Karpas-422 (cell line): ENCODE measurements around the gene PRR20D. TPM values are rescaled to one million over a fixed set of nuclear protein-coding genes. Genes with fewer than 3 reads are reported as not detected.
"Not testable (repeated sequence)": the region's sequence is repeated elsewhere in the genome, so short reads cannot be mapped to it uniquely, and the experiment has no call there.

Experiments
- DNase-seq: peaks from one replicate; pipeline ENCODE4 v3.0.0-alpha.2; 2015
- H2AFZ ChIP-seq: fragments of 200-600 bp; sonication (generic); 2 replicates; pipeline ENCODE4 v1.6.1; 2014; ENCODE audit warnings: antibody characterized with exemption, low read length, mixed read lengths
- H3K27ac ChIP-seq: fragments of 200-600 bp; sonication (generic); 2 replicates; pipeline ENCODE4 v1.5.1; 2014; ENCODE audit warnings: mild to moderate bottlenecking, low read length, moderate library complexity
- H3K27me3 ChIP-seq: fragments of 200-600 bp; sonication (generic); 2 replicates; pipeline ENCODE4 v1.6.1; 2014; ENCODE audit warnings: low read length, mixed read lengths
- H3K36me3 ChIP-seq: fragments of 200-600 bp; sonication (generic); 2 replicates; pipeline ENCODE4 v1.6.1; 2014; ENCODE audit warnings: low read length, mixed read lengths; ENCODE audit not compliant: insufficient read depth
- H3K4me1 ChIP-seq: fragments of 200-600 bp; sonication (generic); 2 replicates; pipeline ENCODE4 v1.6.1; 2014; ENCODE audit warnings: mild to moderate bottlenecking, low read length, mixed read lengths
- H3K4me2 ChIP-seq: fragments of 200-600 bp; sonication (generic); 2 replicates; pipeline ENCODE4 v1.6.1; 2014; ENCODE audit warnings: low read length, low read depth, mild to moderate bottlenecking; ENCODE audit not compliant: poor library complexity, severe bottlenecking
- H3K4me3 ChIP-seq: fragments of 200-600 bp; sonication (generic); 2 replicates; pipeline ENCODE4 v1.5.1; 2014; ENCODE audit warnings: mild to moderate bottlenecking, antibody characterized with exemption, low read length, mixed read lengths
- H3K79me2 ChIP-seq: fragments of 200-600 bp; sonication (generic); 2 replicates; pipeline ENCODE4 v1.6.1; 2014; ENCODE audit warnings: mild to moderate bottlenecking, low read length, mixed read lengths
- H3K9ac ChIP-seq: fragments of 200-600 bp; sonication (generic); 2 replicates; pipeline ENCODE4 v1.6.0; 2014; ENCODE audit warnings: low read length
- H3K9me2 ChIP-seq: fragments of 200-600 bp; sonication (generic), shearing (Covaris generic); replicated peaks from 2 replicates; pipeline ENCODE4 v1.6.0; 2014; ENCODE audit warnings: mild to moderate bottlenecking, low read length, moderate library complexity; ENCODE audit not compliant: insufficient read depth
- H3K9me3 ChIP-seq: fragments of 300-700, 200-600 bp; sonication (generic); 2 replicates; pipeline ENCODE4 v1.6.1; 2014; ENCODE audit warnings: low read length, mixed read lengths
- H4K20me1 ChIP-seq: fragments of 200-600 bp; sonication (generic); 2 replicates; pipeline ENCODE4 v1.6.1; 2014; ENCODE audit warnings: mild to moderate bottlenecking, antibody characterized with exemption, low read length, low read depth; ENCODE audit not compliant: insufficient read depth
- total RNA-seq: library from RNA; depleted of rRNA; stranded (reverse); fragments of >200 nt; shearing (Covaris generic); gene quantifications from 2 replicates; pipeline ENCODE4 v1.2.3, GENCODE V29; 2014; ENCODE audit warnings: low replicate concordance; rRNA removed

PRR20D gene
- total RNA-seq = not detected in 2 replicates

- H3K79me2 ChIP-seq, H3K36me3 ChIP-seq, H3K27me3 ChIP-seq, H3K4me1 ChIP-seq, H3K9me2 ChIP-seq, H4K20me1 ChIP-seq, H3K27ac ChIP-seq, DNase-seq, H3K4me2 ChIP-seq, H2AFZ ChIP-seq, H3K9me3 ChIP-seq, H3K9ac ChIP-seq, H3K4me3 ChIP-seq: not testable (repeated sequence)
Observed at GRCh38 chr13:57160332-57160731, at the start of gene PRR20D. Gene PRR20D, plus strand, starts transcription at chr13:57160632. Its CDS starts 387 bp downstream, at chr13:57161019.

DNA sequence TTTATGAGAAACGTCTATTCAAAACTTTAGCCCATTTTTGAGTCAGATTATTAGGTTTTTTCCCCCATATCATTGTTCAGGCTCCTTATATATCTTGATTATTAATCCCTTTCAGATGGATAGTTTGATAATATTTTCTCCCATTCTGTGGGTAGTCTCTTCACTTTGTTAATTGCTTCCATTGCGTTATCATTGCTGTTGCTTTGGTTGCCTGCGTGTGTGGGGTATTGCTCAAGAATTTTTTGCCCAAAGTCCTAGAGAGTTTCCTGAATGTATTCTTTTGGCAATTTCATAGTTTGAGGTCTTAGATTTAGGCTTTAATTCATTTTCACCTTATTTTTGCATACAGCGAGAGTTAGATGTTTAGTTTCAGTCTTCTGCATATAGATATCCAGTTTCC, 45.5 kb upstream of the PRR20D start:
- Histone ChIP-seq H3K9ac (no peak overlapping the region), H3K27me3 (no peaks in the 10 kb centered on the region), H2AFZ (no peak overlapping the region), H3K9me3 (peaks cover 49% of the 10 kb centered on the region), H3K4me1 (no peaks in the 10 kb centered on the region), H4K20me1 (no peaks in the 10 kb centered on the region), H3K36me3 (no peaks in the 10 kb centered on the region), H3K27ac (no peak overlapping the region), H3K79me2 (no peaks in the 10 kb centered on the region), H3K4me2 (no peak overlapping the region), H3K4me3 (no peak overlapping the region), H3K9me2 (no peaks in the 10 kb centered on the region)
- no peak for DNase-seq

GRCh38 chr13:57123681-57124080, 36.8 kb upstream of the PRR20D start:
- H3K4me2 ChIP-seq = no peak overlapping the region
- no peaks in the 10 kb centered on the region for H3K9me2 ChIP-seq
- no peaks in the 10 kb centered on the region for H3K4me1 ChIP-seq
- no peak overlapping the region for H3K9ac ChIP-seq
- H3K79me2 ChIP-seq = no peaks in the 10 kb centered on the region
- H2AFZ ChIP-seq = no peak overlapping the region
- H3K27ac ChIP-seq = no peak overlapping the region
- H4K20me1 ChIP-seq = no peaks in the 10 kb centered on the region
- no peak overlapping the region for H3K4me3 ChIP-seq
- H3K9me3 ChIP-seq = peaks cover 27% of the 10 kb centered on the region
- H3K36me3 ChIP-seq = no peaks in the 10 kb centered on the region
- no peak for DNase-seq
- no peaks in the 10 kb centered on the region for H3K27me3 ChIP-seq

DNA sequence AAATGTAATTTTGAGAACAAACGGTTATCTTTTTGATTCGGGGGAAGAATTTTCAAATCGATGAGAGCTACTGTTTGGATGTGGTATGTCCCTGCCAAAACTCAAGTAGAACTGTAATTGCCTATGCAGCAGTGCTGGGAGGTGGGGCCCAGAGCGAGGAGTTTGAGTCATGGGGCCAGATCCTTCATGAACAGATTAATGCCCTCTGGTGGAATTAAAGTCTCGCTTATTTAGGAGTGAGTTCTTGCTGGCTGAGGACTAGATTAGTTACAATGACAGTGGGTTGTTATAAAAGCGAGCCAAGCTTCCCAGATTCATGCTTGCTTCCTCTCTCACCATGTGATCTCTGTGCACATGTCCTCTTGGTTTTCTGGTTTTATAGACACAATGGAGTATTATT, 31.5 kb upstream of the PRR20D start:
- Histone ChIP-seq H3K36me3 (no peaks in the 10 kb centered on the region), H3K9me3 (peaks cover 31% of the 10 kb centered on the region; the same call in 1 of the 2 replicates), H3K4me2 (no peak overlapping the region), H2AFZ (no peak overlapping the region), H3K4me3 (no peak overlapping the region), H3K27me3 (no peaks in the 10 kb centered on the region), H3K9ac (no peak overlapping the region), H3K4me1 (no peaks in the 10 kb centered on the region), H4K20me1 (no peaks in the 10 kb centered on the region), H3K9me2 (no peaks in the 10 kb centered on the region), H3K79me2 (no peaks in the 10 kb centered on the region), H3K27ac (no peak overlapping the region)
- DNase-seq = no peak

GRCh38 chr13:57136093-57136492, 24.3 kb upstream of the PRR20D start:
- no peaks in the 10 kb centered on the region for H3K27me3 ChIP-seq
- no peak overlapping the region for H3K4me3 ChIP-seq
- H3K9me3 ChIP-seq = peaks cover 35% of the 10 kb centered on the region
- H3K36me3 ChIP-seq = no peaks in the 10 kb centered on the region
- H3K4me2 ChIP-seq = no peak overlapping the region
- no peaks in the 10 kb centered on the region for H3K79me2 ChIP-seq
- no peak overlapping the region for H3K27ac ChIP-seq
- H3K9ac ChIP-seq = no peak overlapping the region
- H4K20me1 ChIP-seq = no peaks in the 10 kb centered on the region
- no peak overlapping the region for H2AFZ ChIP-seq
- DNase-seq = no peak
- no peaks in the 10 kb centered on the region for H3K9me2 ChIP-seq
- H3K4me1 ChIP-seq = no peaks in the 10 kb centered on the region

GRCh38 chr13:57137585-57137984, 22.8 kb upstream of the PRR20D start:
- H3K36me3 ChIP-seq = no peaks in the 10 kb centered on the region
- no peak overlapping the region for H3K27ac ChIP-seq
- no peaks in the 10 kb centered on the region for H4K20me1 ChIP-seq
- H3K9me3 ChIP-seq = peaks cover 20% of the 10 kb centered on the region
- DNase-seq = no peak
- no peak overlapping the region for H2AFZ ChIP-seq
- no peaks in the 10 kb centered on the region for H3K4me1 ChIP-seq
- no peak overlapping the region for H3K9ac ChIP-seq
- H3K4me3 ChIP-seq = no peak overlapping the region
- H3K9me2 ChIP-seq = no peaks in the 10 kb centered on the region
- no peaks in the 10 kb centered on the region for H3K27me3 ChIP-seq
- H3K79me2 ChIP-seq = no peaks in the 10 kb centered on the region
- no peak overlapping the region for H3K4me2 ChIP-seq

DNA sequence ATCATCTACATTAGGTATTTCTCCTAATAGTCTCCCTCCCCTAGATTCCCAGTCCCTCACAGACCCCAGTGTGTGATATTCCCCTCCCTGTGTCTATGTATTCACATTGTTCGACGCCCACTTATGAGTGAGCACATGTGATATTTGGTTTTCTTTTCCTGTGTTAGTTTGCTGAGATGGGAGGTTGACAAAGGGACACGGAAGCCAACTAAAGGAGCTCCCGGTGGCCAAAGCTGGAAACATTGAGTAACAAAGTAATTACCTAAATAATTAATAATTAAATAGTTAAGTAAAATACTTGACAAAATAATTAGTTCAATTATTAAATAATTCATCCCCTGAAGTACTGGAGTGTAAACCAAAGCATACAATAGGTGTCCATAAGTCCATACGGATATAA, 21.4 kb upstream of the PRR20D start:
- H3K4me1 ChIP-seq = no peaks in the 10 kb centered on the region
- no peak overlapping the region for H3K4me2 ChIP-seq
- no peak overlapping the region for H2AFZ ChIP-seq
- no peak for DNase-seq
- H3K27me3 ChIP-seq = no peaks in the 10 kb centered on the region
- peaks cover 13% of the 10 kb centered on the region for H3K9me3 ChIP-seq
- no peak overlapping the region for H3K4me3 ChIP-seq
- H3K36me3 ChIP-seq = no peaks in the 10 kb centered on the region
- no peaks in the 10 kb centered on the region for H3K79me2 ChIP-seq
- no peak overlapping the region for H3K9ac ChIP-seq
- H4K20me1 ChIP-seq = no peaks in the 10 kb centered on the region
- no peaks in the 10 kb centered on the region for H3K9me2 ChIP-seq
- H3K27ac ChIP-seq = no peak overlapping the region

- H3K27me3 ChIP-seq, H2AFZ ChIP-seq, H3K36me3 ChIP-seq, H4K20me1 ChIP-seq, H3K4me3 ChIP-seq, H3K9me2 ChIP-seq, H3K4me2 ChIP-seq, H3K27ac ChIP-seq, H3K4me1 ChIP-seq, H3K9ac ChIP-seq, H3K79me2 ChIP-seq, DNase-seq: not testable (repeated sequence)
- H3K9me3 ChIP-seq = peaks cover 13% of the 10 kb centered on the region
Observed at GRCh38 chr13:57139781-57140180, 20.7 kb upstream of the PRR20D start.
